ENCODE results near the gene NCOA7. TPM values are rescaled to one million over a fixed set of nuclear protein-coding genes. Genes with fewer than 3 reads are reported as not detected.

NCOA7 gene
- total RNA-seq, 2 experiments from 2014 or later: 43.2 to 53.1 TPM

DNA sequence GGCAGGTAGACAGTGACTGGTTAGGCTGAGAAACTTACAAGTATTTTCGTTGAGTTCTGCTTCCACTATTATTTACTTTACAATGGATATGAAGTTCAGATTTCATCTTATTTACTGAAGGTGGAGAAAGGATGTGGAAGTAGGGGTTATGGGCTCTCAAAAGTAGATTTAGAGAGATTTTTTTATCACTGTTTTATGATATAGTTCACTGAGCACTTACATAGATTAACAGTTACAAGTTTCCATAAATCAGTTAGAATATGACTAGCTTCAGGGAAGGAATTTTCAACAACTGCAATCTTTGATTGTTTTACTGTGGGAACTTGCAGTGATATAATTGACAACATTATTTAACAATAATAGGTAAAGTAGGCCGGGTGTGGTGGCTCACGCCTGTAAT, 188.3 kb downstream of the NCOA7 start:
- CTCF ChIA-PET: interaction anchor here (0.6 to 0.8 kb wide), 2 partner anchors 11 to 75 kb away, joined by 3 read pairs; no protein-coding TSS in a partner anchor
- POLR2A ChIA-PET: no interaction called here
- Mint-ChIP-seq H3K27me3 (no peaks in the 10 kb centered on the region), H3K36me3 (ENCODE audit: low read depth) (peaks cover 13% of the 10 kb centered on the region), H3K27ac (no peak overlapping the region), H3K9me3 (no peaks in the 10 kb centered on the region), H3K4me1 (peaks cover 6% of the 10 kb centered on the region), H3K4me3 (no peak overlapping the region)
- DNase-seq: no peak

Other genes with a start within 250 kb of the NCOA7 start
- not detected for gene HEY2, start 41.3 kb upstream of the NCOA7 start, total RNA-seq
- gene HINT3, start 165.8 kb downstream of the NCOA7 start, total RNA-seq: 1 to 10 TPM; 7.5 to 8.3 TPM
- 10 to 100 TPM; 15.1 to 16.3 TPM for gene TRMT11, start 195.6 kb downstream of the NCOA7 start, total RNA-seq